ENCODE data around the gene IFITM10.
A peak's percentile ranks its signal among the peaks of the same experiment; 100 is the strongest.

The IFITM10 gene

GRCh38 chr11:1753229-1753928, 3.0 kb upstream of the IFITM10 start:
- DNase-seq, result no peak

DNA sequence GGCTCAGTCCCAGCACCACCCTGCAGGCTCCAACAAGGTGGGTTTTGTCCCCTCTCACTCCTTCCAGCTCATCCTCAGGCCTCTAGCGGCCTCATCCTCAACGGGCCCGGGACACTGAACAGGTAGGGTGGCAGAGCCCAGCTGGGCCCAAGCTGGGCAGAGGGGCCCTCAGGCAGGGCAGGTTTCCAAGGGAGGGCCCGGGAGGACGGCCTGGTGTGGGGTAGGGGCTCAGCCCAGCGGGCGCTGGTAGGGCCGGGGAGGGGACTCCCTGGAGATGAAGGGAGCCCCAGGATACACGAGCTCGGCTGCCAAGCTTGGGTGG, 2.5 kb upstream of the IFITM10 start:
- no peak for DNase-seq

GRCh38 chr11:1751999-1752906, 1.9 kb upstream of the IFITM10 start:
- no peak for DNase-seq

GRCh38 chr11:1751531-1751921, 1.1 kb upstream of the IFITM10 start:
- no peak for DNase-seq

GRCh38 chr11:1750840-1751530, 590 bp upstream of the IFITM10 start:
- DNase-seq, result peak in 1 of 56 donors; percentile 12

DNA sequence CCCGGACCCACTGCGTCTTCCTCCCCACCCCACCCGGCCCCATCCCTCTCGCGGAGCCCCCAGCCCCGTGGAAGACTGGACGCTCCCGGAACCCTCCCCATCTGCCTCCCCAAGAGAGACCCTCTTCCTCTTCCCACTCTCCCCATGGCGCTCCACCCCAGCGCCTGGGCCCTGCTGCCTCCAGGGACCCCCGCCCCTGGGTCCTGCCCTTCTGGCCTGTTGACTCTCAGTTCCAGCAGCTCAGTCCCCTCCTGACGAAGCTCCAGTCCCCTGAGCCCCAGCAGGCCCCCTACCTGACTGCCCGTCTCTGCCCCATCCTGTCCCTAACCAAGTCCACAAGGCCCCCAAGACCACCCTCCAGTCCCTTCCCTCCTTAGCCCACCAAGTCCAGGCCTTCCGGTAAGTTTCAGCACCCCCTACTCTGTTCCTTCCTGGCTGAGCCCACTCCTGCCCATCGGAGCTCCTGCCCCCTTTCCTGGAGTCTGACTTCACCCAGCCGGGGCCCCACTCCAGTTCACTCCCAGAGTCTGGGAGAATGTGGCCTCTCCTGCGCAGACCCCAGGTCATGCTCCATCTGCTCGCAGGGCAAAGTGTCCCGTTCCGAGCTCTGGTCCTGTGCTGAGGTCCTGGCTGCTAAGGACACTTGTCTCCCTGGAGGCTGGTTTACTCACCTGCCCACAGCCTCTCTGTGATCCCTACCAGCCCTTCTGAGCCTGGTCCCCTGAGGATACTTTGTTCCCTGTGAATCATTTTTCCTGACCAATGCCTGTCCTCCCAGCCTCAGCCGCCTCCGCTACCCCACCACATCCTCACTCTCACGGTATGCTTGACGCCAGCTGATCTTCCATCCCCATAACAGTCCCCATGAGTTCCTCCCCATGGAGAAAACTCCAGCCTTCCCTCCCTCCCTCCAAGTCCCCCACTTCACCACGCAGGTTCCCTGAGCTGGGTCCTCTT, 722 bp downstream of the IFITM10 start:
- DNase-seq, result no peak

- peak in 2 of 56 donors; percentile 45 to 60 for DNase-seq
These were observed 1.6 kb downstream of the IFITM10 start for GRCh38 chr11:1748636-1749394.

DNA sequence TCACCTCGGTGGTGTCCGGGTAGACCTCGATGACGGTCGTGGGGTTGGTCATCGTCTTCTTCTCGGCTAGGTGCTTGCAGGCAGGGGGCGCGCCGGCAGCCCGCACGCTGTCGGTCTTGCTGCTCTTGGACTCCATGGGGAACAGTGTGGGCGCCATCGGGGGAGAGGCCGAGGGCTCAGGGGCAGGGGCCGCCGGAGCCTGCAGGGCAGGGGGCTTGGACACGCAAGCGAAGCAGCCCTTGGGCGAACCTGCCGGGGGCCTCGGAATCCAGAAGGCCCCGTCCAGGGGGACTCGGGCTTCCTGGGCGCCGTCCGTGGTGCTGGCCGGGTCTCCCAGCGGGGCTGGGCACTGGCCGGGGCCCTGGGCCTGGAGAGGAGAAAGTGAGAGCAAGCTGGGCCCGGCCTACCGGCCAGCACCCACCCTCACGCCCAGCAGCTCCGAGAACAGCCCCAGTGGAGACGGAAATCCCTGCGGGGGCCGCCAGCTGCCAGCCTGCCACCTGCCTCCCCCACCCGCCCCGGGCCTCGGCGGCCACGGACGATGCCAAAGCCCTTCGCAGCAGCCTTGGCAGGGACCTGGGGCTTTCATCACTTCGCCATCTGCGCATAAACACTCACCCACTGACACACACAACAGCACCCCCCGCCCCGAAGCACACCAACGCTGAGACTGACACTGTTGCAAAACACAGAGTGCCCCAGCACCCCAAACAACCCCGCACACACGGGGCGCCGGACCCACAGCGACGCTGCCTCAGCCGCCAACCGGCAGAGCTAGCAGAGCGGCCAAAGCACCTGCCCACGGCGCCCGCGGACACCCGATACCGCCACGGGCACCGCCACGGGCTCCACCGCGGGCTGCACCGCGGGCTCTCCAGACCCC, 2.4 kb downstream of the IFITM10 start:
- DNase-seq, result peak in 18 of 56 donors; percentile 13 to 78 (median 48)

DNA sequence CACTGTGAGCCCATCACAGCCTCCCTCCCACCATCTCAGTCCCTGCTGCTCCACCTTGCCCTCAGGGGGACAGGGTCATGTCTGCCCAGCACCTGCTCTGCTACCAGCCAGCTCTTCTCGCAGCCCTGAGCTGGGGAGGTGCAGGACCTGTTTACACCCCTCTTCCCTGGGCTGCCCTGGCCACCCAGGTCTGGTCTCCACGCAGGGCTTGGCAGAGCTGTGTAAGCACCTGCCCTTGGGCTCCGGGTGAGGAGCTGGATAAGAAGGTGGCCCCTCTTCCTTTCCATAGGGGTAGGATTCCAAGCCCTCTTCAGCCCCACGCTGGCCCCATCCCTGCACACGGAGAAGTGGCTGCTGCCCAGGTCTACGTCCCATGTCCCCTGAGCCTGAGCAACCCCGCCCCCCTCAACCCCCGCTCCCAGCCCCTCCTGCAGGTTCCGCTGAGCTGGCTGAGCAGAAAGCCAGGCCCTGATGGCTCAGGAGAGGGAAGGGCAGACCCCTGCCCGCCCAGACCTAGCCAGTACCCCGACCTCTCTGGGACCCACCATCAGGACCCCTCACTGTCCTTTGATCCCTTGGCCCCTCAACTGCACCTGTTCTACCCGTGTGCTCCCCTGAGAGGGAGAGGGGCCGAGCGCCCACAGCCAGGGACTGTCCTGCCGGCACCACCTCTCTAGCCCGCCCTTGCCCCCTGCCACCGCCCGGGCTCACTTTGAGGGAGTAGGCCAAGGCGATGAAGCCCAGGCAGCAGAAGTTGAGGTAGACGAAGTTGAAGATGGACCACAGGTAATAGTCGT, 3.2 kb downstream of the IFITM10 start:
- DNase-seq, result no peak

GRCh38 chr11:1746511-1746931, 3.9 kb downstream of the IFITM10 start:
- peak in 2 of 56 donors; percentile 22 to 24 for DNase-seq

GRCh38 chr11:1745701-1746320, 4.6 kb downstream of the IFITM10 start:
- DNase-seq, result no peak

DNA sequence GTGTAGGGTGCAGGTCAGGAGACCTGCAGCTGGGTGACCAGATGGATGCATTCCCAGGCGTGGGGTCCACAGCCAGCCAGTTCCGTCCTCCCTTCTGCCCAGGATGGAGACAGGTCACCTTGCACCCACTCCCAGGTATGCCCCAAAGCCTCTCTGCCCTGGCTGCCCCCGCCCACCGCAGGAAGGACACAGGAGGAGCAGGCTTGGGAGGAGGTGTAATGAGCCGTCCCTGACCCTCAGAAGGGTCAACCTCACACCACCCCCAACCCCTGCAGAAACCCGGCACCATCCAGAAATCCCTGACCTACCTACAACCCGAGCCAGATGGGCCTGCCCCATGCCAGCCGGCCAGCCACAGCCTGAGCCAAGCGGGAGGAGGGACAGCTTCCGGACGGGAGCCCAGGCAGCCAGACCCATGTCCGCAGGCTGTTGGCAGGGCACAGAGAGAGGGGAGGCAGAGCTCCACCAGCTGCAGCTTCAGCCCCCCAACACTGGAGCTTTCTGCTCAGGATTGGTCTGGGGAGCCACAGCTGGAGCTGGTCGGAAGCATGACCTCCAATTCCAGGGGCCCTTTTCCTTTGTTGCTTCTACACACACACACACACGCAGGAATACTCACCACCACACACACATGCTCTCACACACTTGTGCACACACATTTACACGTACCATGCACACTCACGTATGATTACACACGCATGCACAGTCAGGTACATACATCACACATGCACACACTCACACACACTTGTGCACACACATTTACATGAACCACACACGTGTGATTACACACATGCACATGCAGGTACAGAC, 5.3 kb downstream of the IFITM10 start:
- peak in 8 of 56 donors; percentile 26 to 49 (median 35) for DNase-seq

DNA sequence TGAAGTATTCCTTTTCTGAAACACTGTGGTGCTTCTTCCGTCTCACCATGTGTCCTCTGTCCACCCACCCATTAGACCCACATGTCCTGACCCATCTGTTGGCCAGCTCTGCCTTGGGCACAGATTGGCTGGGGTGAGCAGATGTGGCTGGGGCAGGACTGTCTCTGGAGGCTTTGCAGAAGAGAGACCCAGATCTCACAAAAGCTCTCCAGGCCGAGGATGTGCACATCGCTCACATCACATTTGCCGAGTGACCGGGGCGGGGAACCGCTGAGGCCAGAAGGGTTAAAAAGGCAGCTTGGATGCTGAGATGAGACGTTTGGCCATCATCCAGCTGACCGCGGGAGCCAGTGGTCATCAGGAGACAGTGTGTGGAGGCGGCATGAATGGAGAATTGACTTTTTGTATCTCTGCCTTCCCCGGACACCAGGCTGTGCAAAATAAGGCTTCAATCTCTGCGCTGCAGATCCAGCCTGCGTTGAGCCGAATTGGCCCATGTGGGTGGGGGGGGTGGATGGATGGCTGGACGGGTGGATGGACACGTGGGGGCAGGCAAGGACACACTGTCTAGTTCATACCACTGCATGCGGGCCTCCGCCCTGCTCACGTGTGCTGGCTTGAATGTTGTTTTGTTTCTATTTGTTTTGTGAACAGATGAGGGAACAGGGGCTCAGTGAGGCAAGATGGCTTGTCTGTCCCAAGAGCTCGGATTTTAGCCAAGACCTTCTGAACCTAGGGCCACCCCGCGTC, 6.1 kb downstream of the IFITM10 start:
- peak in 26 of 56 donors; percentile 23 to 75 (median 48) for DNase-seq

DNA sequence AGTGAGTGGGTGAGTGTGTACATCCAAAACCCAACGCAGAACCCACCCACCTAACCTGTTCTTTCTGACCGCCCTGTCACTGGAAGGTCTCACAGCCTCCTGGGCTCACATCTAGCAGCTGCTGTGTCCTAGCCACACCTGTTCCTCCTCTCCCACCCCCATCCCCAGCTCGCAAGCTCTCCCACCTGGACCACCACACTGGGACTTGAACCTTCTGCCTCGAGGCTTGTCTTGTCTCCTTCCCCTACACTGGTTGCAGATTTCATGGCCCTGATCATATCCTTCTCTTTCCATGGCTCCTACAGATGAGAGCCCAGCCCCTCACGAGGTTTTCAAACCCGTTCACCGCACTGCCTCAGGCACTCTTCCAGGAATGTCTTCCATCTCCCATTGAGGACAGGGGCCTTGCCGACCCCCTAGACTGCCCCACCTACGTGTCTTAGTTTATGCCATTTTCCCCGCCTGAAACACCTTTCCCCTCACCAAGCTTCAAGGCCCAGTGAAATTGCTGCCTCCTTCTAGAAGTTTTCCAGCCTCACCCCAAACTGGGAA, 6.7 kb downstream of the IFITM10 start:
- DNase-seq, result no peak

GRCh38 chr11:1742869-1743584, 7.4 kb downstream of the IFITM10 start:
- no peak for DNase-seq

Data from nucleus accumbens (tissue), 56 donors.